Mucosa of stomach (tissue), 1 donor: ENCODE measurements around the gene CYB5R4.

Source experiments
- H3K27me3 ChIP-seq: one replicate; pipeline ENCODE4 v1.7.0; 2013; ENCODE audit warnings: mild to moderate bottlenecking, low read length; ENCODE audit not compliant: control insufficient read depth, insufficient read depth
- H3K36me3 ChIP-seq: one replicate; pipeline ENCODE4 v1.7.0; 2013; ENCODE audit warnings: low read length; ENCODE audit not compliant: control insufficient read depth, insufficient read depth
- H3K4me1 ChIP-seq: one replicate; pipeline ENCODE4 v1.7.0; 2013; ENCODE audit warnings: mild to moderate bottlenecking, low read length; ENCODE audit not compliant: control insufficient read depth, insufficient read depth
- H3K4me3 ChIP-seq: one replicate; pipeline ENCODE4 v1.7.0; 2013; ENCODE audit warnings: low read length
- H3K9ac ChIP-seq: one replicate; pipeline ENCODE4 v1.7.0; 2013; ENCODE audit warnings: mild to moderate bottlenecking, low read length, moderate library complexity
- H3K9me3 ChIP-seq: one replicate; pipeline ENCODE4 v1.7.0; 2013; ENCODE audit warnings: mild to moderate bottlenecking, low read length, moderate library complexity; ENCODE audit not compliant: control insufficient read depth
- donor health status: Pancreatic carcinoma.

The CYB5R4 gene

GRCh38 chr6:84003654-84004053 lies 144.2 kb downstream of the CYB5R4 start:
- Histone ChIP-seq H3K9ac (no peak overlapping the region), H3K4me1 (no peaks in the 10 kb centered on the region), H3K9me3 (no peaks in the 10 kb centered on the region), H3K4me3 (no peak overlapping the region), H3K36me3 (no peaks in the 10 kb centered on the region), H3K27me3 (no peaks in the 10 kb centered on the region)

GRCh38 chr6:84007871-84008270 lies 148.4 kb downstream of the CYB5R4 start:
- H3K4me1 ChIP-seq: no peaks in the 10 kb centered on the region
- H3K9ac ChIP-seq: no peak overlapping the region
- no peaks in the 10 kb centered on the region for H3K27me3 ChIP-seq
- no peaks in the 10 kb centered on the region for H3K36me3 ChIP-seq
- H3K9me3 ChIP-seq: no peaks in the 10 kb centered on the region
- H3K4me3 ChIP-seq: no peak overlapping the region

- H3K9me3 ChIP-seq: no peaks in the 10 kb centered on the region
- no peaks in the 10 kb centered on the region for H3K36me3 ChIP-seq
- peaks cover 14% of the 10 kb centered on the region for H3K4me1 ChIP-seq
- H3K4me3 ChIP-seq: no peak overlapping the region
- H3K9ac ChIP-seq: no peak overlapping the region
- no peaks in the 10 kb centered on the region for H3K27me3 ChIP-seq
These were observed 153.9 kb downstream of the CYB5R4 start for GRCh38 chr6:84013354-84013753.

- H3K36me3 ChIP-seq: no peaks in the 10 kb centered on the region
- H3K4me1 ChIP-seq: peaks cover 19% of the 10 kb centered on the region
- no peaks in the 10 kb centered on the region for H3K9me3 ChIP-seq
- no peaks in the 10 kb centered on the region for H3K27me3 ChIP-seq
- H3K9ac ChIP-seq: no peak overlapping the region
- H3K4me3 ChIP-seq: no peak overlapping the region
These were observed 154.4 kb downstream of the CYB5R4 start for GRCh38 chr6:84013931-84014330.

- no peaks in the 10 kb centered on the region for H3K27me3 ChIP-seq
- no peaks in the 10 kb centered on the region for H3K9me3 ChIP-seq
- no peaks in the 10 kb centered on the region for H3K36me3 ChIP-seq
- peaks cover 21% of the 10 kb centered on the region for H3K4me1 ChIP-seq
- no peak overlapping the region for H3K9ac ChIP-seq
- no peak overlapping the region for H3K4me3 ChIP-seq
These were observed 156.5 kb downstream of the CYB5R4 start for GRCh38 chr6:84016029-84016428.
